Subcutaneous abdominal adipose tissue (tissue), 5 donors: ENCODE measurements around the gene SEC14L6.
A peak's percentile ranks its signal among the peaks of the same experiment; 100 is the strongest.
"Not testable (repeated sequence)": the region's sequence is repeated elsewhere in the genome, so short reads cannot be mapped to it uniquely, and the experiment has no call there.

Experiments used
- H3K27ac ChIP-seq: one replicate; pipeline ENCODE4 v1.7.0; 2013; ENCODE audit warnings: low read depth, mild to moderate bottlenecking, inconsistent platforms, low read length, moderate library complexity
- H3K27me3 ChIP-seq, 5 donors: one replicate each; pipeline ENCODE4 v1.7.0; 2013; ENCODE audit warnings: low read length in 5 of 5, inconsistent platforms in 1 of 5; ENCODE audit not compliant: control insufficient read depth in 5 of 5, insufficient read depth in 4 of 5
- H3K36me3 ChIP-seq, 5 donors: one replicate each; pipeline ENCODE4 v1.7.0; 2013; ENCODE audit warnings: low read length in 5 of 5; ENCODE audit not compliant: control insufficient read depth in 5 of 5, insufficient read depth in 5 of 5
- H3K4me1 ChIP-seq, 5 donors: one replicate each; pipeline ENCODE4 v1.7.0; 2013; ENCODE audit warnings: low read length in 5 of 5, mild to moderate bottlenecking in 3 of 5, moderate library complexity in 1 of 5; ENCODE audit not compliant: control insufficient read depth in 5 of 5, insufficient read depth in 5 of 5
- H3K4me3 ChIP-seq, 5 donors: one replicate each; pipeline ENCODE4 v1.7.0; 2013; ENCODE audit warnings: low read length in 5 of 5, low read depth in 1 of 5
- H3K9ac ChIP-seq, 5 donors: one replicate each; pipeline ENCODE4 v1.7.0; 2013; ENCODE audit warnings: low read length in 5 of 5, mild to moderate bottlenecking in 4 of 5, moderate library complexity in 3 of 5
- H3K9me3 ChIP-seq, 5 donors: one replicate each; pipeline ENCODE4 v1.7.0; 2013; ENCODE audit warnings: low read length in 5 of 5; ENCODE audit not compliant: control insufficient read depth in 5 of 5
- donor health status: healthy.
- donor health status: healthy.
- donor health status: healthy.
- donor health status: healthy.
- donor health status: healthy.

SEC14L6 gene

DNA sequence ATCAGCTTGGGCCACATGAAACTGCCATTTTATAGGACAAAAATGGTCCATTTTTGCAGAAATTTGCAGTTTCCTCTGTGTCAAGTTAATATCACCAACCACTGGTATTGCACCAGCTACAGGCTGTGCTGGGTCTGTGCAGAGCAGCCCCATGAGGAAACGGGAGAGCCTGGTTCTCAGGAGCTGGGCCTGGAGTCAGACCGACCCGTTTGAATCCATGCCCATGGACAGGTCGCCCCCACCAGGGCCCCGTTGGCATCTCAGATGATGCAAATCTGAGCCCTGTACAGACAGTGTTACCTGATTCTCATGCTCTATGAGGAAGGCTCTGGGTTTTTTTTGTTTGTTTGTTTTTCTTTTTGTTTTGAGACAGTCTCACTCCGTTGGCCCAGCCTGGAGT lies 9.8 kb upstream of the SEC14L6 start:
- no peaks in the 10 kb centered on the region for H3K4me1 ChIP-seq
- H3K9ac ChIP-seq, result no peak overlapping the region
- H3K27me3 ChIP-seq, result peaks cover 0 to 7% (median 2%) of the 10 kb centered on the region in 5 donors
- H3K4me3 ChIP-seq, result no peak overlapping the region
- H3K27ac ChIP-seq, result no peak overlapping the region
- H3K9me3 ChIP-seq, result no peaks in the 10 kb centered on the region
- H3K36me3 ChIP-seq, result no peaks in the 10 kb centered on the region

DNA sequence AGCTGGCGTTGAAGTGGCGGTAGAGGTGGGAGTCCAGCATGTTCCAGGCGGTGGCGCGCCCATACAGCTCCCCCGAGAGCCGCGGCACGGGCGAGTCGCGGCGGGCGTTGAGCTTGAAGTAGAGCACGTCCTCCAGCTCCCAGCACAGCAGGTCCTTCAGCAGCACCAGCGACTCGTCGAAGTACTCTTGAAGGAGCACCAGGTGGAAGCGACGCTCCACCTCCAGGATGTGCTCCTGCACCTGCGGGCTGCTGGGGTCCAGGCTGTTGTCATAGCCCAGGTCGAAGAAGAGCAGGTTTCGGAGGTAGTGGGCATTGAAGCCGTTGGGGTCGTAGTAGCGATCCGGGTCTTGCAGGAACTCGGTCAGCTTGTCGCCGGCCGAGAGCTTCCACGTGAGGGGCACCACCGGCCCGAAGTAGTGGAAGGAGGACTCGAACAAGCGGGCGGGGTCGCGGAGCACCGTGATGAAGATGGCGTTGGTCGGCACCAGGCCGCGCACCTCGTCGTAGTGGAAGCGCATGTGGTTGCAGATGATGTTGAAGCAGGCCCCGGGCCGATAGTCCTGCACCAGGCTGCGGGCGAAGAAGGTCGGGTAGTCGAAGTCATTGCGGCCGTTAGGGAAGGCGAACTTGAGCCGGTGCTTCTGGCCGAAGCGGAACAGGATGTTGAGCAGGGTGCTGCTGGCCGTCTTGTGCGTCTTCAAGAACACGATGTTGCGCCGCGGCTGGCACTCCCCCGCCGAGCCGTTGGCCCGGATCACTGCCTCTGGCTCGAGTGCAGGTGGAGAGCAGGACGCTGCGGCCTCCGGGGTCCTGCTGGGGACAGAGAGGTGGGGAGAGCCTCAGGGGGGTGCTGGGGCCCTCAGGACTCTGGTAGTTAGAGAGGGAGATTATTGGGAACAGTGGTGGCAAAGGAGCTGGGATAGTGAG lies 9.0 kb upstream of the SEC14L6 start:
- Histone ChIP-seq H3K36me3 (no peaks in the 10 kb centered on the region), H3K27me3 (peaks cover 0 to 4% (median 0%) of the 10 kb centered on the region in 5 donors), H3K9ac (no peak overlapping the region), H3K4me1 (no peaks in the 10 kb centered on the region), H3K9me3 (no peaks in the 10 kb centered on the region), H3K27ac (no peak overlapping the region), H3K4me3 (no peak overlapping the region)

- Histone ChIP-seq H3K4me1 (peaks cover 0 to 6% (median 0%) of the 10 kb centered on the region in 5 donors), H3K9me3 (no peaks in the 10 kb centered on the region), H3K27me3 (peaks cover 0 to 3% (median 0%) of the 10 kb centered on the region in 5 donors), H3K36me3 (no peaks in the 10 kb centered on the region), H3K4me3 (no peak overlapping the region), H3K27ac (no peak overlapping the region), H3K9ac (no peak overlapping the region)
Measured at GRCh38 chr22:30553971-30554370, 7.4 kb upstream of the SEC14L6 start.

DNA sequence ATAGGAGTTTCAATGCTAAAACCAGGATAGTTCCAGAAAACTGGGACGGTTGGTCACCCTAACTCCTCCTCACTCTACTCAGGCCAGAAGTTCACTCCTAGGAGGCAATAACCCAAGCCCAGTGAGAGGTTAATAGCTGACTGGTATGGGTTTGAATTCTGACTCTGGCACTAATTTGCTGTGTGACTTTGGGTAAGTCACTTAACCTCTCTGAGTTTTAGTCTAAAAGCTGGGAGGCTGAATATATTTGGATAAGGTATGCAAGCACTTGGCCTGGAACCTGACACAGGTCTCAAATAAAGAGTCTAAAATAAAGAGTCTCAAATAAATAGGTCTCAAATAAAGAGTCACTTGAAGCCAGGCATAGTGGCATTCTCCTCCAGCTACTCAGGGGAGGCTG lies 6.2 kb upstream of the SEC14L6 start:
- Histone ChIP-seq H3K27me3 (peaks cover 0 to 3% (median 0%) of the 10 kb centered on the region in 5 donors), H3K4me1 (peaks cover 0 to 6% (median 0%) of the 10 kb centered on the region in 5 donors), H3K36me3 (no peaks in the 10 kb centered on the region), H3K9me3 (no peaks in the 10 kb centered on the region), H3K9ac (no peak overlapping the region), H3K27ac (no peak overlapping the region), H3K4me3 (no peak overlapping the region)

DNA sequence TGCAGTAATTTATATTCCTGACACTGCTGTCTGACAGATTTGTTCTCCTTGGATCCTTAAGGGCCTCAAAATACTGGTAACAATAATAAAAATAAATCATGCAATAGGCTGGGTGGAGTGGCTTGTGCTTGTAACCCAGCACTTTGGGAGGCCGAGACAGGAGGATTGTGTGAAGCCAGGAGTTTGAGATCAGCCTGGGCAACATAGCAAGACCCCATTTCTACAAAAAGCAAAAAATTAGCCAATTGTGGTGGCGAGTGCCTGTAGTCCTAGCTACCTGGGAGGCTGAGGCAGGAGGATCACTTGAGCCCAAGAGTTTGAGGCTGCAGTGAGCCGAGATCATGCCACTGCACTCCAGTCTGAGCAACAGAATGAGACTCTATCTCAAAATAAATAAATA lies 5.3 kb upstream of the SEC14L6 start:
- not testable (repeated sequence) for H3K4me1 ChIP-seq, H3K9me3 ChIP-seq, H3K27me3 ChIP-seq, H3K36me3 ChIP-seq, H3K27ac ChIP-seq, H3K9ac ChIP-seq, H3K4me3 ChIP-seq

GRCh38 chr22:30547188-30547587 lies 647 bp upstream of the SEC14L6 start:
- Histone ChIP-seq H3K9ac (no peak overlapping the region), H3K9me3 (no peaks in the 10 kb centered on the region), H3K4me1 (peaks cover 0 to 8% (median 4%) of the 10 kb centered on the region in 5 donors), H3K27ac (no peak overlapping the region), H3K4me3 (no peak overlapping the region), H3K27me3 (peaks cover 10 to 27% (median 23%) of the 10 kb centered on the region in 5 donors), H3K36me3 (no peaks in the 10 kb centered on the region)

DNA sequence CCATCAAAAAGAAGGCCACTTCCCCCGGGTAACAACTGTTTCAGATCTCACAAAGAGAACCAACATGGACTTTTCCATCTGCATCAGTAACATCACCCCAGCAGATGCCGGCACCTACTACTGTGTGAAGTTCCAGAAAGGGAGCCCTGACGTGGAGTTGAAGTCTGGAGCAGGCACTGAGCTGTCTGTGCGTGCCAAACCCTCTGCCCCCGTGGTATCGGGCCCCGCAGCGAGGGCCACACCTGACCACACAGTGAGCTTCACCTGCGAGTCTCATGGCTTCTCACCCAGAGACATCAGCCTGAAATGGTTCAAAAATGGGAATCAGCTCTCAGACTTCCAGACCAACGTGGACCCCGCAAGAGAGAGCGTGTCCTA lies 3.7 kb downstream of the SEC14L6 start:
- peaks cover 0 to 11% (median 4%) of the 10 kb centered on the region in 5 donors for H3K4me1 ChIP-seq
- no peaks in the 10 kb centered on the region for H3K9me3 ChIP-seq
- H3K9ac ChIP-seq, result no peak overlapping the region
- H3K36me3 ChIP-seq, result no peaks in the 10 kb centered on the region
- peak overlapping the region in 1 of 5 donors; percentile 42 for H3K4me3 ChIP-seq
- H3K27me3 ChIP-seq, result peaks cover 15 to 37% (median 28%) of the 10 kb centered on the region in 5 donors
- H3K27ac ChIP-seq, result no peak overlapping the region

- Histone ChIP-seq H3K9me3 (no peaks in the 10 kb centered on the region), H3K4me3 (peak overlapping the region in 2 of 5 donors; percentile 12 to 42), H3K27me3 (peaks cover 15 to 37% (median 27%) of the 10 kb centered on the region in 5 donors), H3K27ac (no peak overlapping the region), H3K4me1 (peaks cover 0 to 11% (median 4%) of the 10 kb centered on the region in 5 donors), H3K9ac (no peak overlapping the region), H3K36me3 (no peaks in the 10 kb centered on the region)
Measured at GRCh38 chr22:30541961-30542810, 4.4 kb downstream of the SEC14L6 start.

DNA sequence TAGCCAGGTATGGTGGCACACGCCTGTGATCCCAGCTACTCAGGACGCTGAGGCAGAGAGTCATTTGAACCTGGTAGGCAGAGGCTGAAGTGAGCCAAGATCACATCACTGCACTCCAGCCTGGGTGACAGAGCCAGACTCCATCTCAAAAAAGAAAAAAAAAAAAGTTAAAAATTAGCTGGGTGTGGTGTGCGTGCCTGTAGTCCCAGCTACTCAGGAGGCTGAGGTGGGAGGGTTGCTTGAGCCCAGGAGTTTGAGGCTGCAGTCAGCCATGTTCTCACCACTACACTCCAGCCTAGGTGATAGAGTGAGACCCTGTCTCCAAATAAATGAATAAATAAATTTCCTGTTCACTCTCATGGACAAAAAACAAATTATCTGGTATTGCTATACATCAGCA lies 5.0 kb downstream of the SEC14L6 start:
- not testable (repeated sequence) for H3K4me3 ChIP-seq, H3K27ac ChIP-seq, H3K36me3 ChIP-seq, H3K9ac ChIP-seq, H3K9me3 ChIP-seq
- Histone ChIP-seq H3K27me3 (peaks cover 15 to 30% (median 20%) of the 10 kb centered on the region in 5 donors), H3K4me1 (peaks cover 0 to 11% (median 4%) of the 10 kb centered on the region in 5 donors)

DNA sequence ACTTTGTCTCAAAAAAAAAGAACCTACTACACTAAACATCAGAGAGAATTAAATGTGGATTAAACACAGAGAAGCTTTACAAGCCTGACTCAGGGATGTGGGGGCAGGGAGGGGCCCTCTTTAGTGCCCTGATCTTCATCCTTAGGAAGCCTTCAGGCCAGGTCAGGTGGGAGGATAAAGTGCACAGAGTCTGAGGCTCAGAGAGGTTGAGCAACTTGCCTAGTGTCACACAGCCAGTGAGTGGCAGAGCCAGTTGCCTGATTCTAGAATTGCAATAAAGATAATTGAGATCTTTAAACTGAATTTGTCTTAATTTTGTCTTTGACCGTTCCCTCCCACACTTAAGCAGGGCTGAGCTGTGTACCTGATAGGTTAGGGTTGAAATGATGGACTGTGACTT lies 7.2 kb downstream of the SEC14L6 start:
- Histone ChIP-seq H3K9ac (no peak overlapping the region), H3K9me3 (no peaks in the 10 kb centered on the region), H3K27me3 (peaks cover 15 to 32% (median 18%) of the 10 kb centered on the region in 5 donors), H3K27ac (no peak overlapping the region), H3K4me3 (no peak overlapping the region), H3K4me1 (peaks cover 0 to 11% (median 4%) of the 10 kb centered on the region in 5 donors), H3K36me3 (no peaks in the 10 kb centered on the region)
